HepG2 (cell line): Measurements from ENCODE around the gene STAP2. TPM values are rescaled to one million over a fixed set of nuclear protein-coding genes. Genes with fewer than 3 reads are reported as not detected.

Experiments used
- AGO2 ChIP-seq: fragments of 200-400 bp; formaldehyde crosslinking; optimal IDR thresholded peaks from 2 replicates; pipeline ENCODE3; 2017; ENCODE audit warnings: mild to moderate bottlenecking, low read depth, low read length, moderate library complexity
- CEBPB ChIP-seq: IDR thresholded peaks from 2 replicates; pipeline ENCODE4 v1.6.1; 2011; ENCODE audit warnings: low read depth, low read length, improper control_type of control experiment, borderline replicate concordance
- DPF2 ChIP-seq: sonication (generic); formaldehyde crosslinking; IDR thresholded peaks from 2 replicates; pipeline ENCODE4 v1.4.0; 2020; ENCODE audit warnings: mild to moderate bottlenecking, low read depth, missing genetic modification reagents, borderline replicate concordance
- HNRNPL ChIP-seq: fragments of 200-400 bp; formaldehyde crosslinking; IDR thresholded peaks from 2 replicates; pipeline ENCODE4 v1.6.1; 2017; ENCODE audit warnings: mild to moderate bottlenecking, low read depth, low read length
- HOXA9 ChIP-seq: sonication (generic); formaldehyde crosslinking; IDR thresholded peaks from 2 replicates; pipeline ENCODE4 v1.8.1; 2022; ENCODE audit warnings: missing genetic modification reagents, mild to moderate bottlenecking, moderate library complexity, borderline replicate concordance
- KDM2A ChIP-seq: sonication (generic); formaldehyde crosslinking; IDR thresholded peaks from 2 replicates; pipeline ENCODE4 v1.4.0; 2020; ENCODE audit warnings: low read depth, missing genetic modification reagents, borderline replicate concordance
- MIER3 ChIP-seq: IDR thresholded peaks from 2 replicates; pipeline ENCODE4 v1.6.1; 2016; ENCODE audit warnings: missing compliant biosample characterization, borderline replicate concordance
- POLR2A ChIP-seq, 2 experiments: IDR thresholded peaks; 2 replicates each; pipeline ENCODE4 v1.6.1; 2011; ENCODE audit warnings: low read depth in 2 of 2, low read length in 2 of 2, mild to moderate bottlenecking in 1 of 2, moderate library complexity in 1 of 2; ENCODE audit not compliant: insufficient read depth in 1 of 2
- SMAD9 ChIP-seq: sonication (generic); formaldehyde crosslinking; IDR thresholded peaks from 2 replicates; pipeline ENCODE4 v1.5.1; 2020; ENCODE audit warnings: mild to moderate bottlenecking, missing genetic modification reagents
- TFDP1 ChIP-seq: IDR thresholded peaks from 2 replicates; pipeline ENCODE4 v1.6.1; 2016; ENCODE audit warnings: missing compliant biosample characterization, missing genetic modification reagents, borderline replicate concordance
- TFDP2 ChIP-seq: sonication (generic); formaldehyde crosslinking; IDR thresholded peaks from 2 replicates; pipeline ENCODE4 v1.4.0; 2020; ENCODE audit warnings: missing genetic modification reagents
- ZFP41 ChIP-seq: sonication (generic); formaldehyde crosslinking; IDR thresholded peaks from 2 replicates; pipeline ENCODE4 v1.4.0; 2020; ENCODE audit warnings: mild to moderate bottlenecking, missing genetic modification reagents, borderline replicate concordance
- ZNF281 ChIP-seq: sonication (generic); formaldehyde crosslinking; IDR thresholded peaks from 2 replicates; pipeline ENCODE4 v1.4.0; 2020; ENCODE audit warnings: missing genetic modification reagents, borderline replicate concordance
- ZSCAN25 ChIP-seq: sonication (generic); formaldehyde crosslinking; IDR thresholded peaks from 2 replicates; pipeline ENCODE4 v1.8.0; 2022; ENCODE audit warnings: mild to moderate bottlenecking, missing genetic modification reagents
- polyA plus RNA-seq, 8 experiments: library from polyadenylated mRNA; depleted of rRNA in 3 of 8; stranded (reverse) in 7 of 8; unstranded in 1 of 8; fragments of >200 nt; fragmentation: Illumina TruSeq in 4 of 8; extraction: Trizol in 4 of 8; gene quantifications; 2 replicates each; pipeline versions ENCODE4 v1.2.1 to v1.2.3, GENCODE V29; 2011 to 2016; ENCODE audit warnings: low read depth in 4 of 8, missing spikeins in 1 of 8, mixed read lengths in 1 of 8; ENCODE audit not compliant: insufficient read depth in 1 of 8
- total RNA-seq, 5 experiments: library from RNA; depleted of rRNA; stranded (reverse); fragments of >200 nt; fragmentation: Illumina TruSeq; extraction: Trizol; gene quantifications; 2 replicates each; pipeline ENCODE4 v1.2.3, GENCODE V29; 2016; ENCODE audit warnings: low read depth in 1 of 5

The STAP2 gene
- total and polyA plus RNA-seq, 2 of the 13 experiments (the other 11 are each of a cell fraction or from before 2014, with no cell fraction given): 39.0 to 43.7 TPM

GRCh38 chr19:4358709-4359626 lies 20.3 kb upstream of the STAP2 start (continued):
- TF ChIP-seq TFDP1 (CRISPR knock-in tag) (no peak), ZFP41 (CRISPR knock-in tag) (no peak), ZSCAN25 (CRISPR knock-in tag) (no peak), MIER3 (no peak), HNRNPL (0 out of 2 replicates have a peak, but pooled peaks have one; percentile 7), HOXA9 (no peak), POLR2A (IDR thresholded peaks at IDR 0.05; ENCODE audit: insufficient read depth in 1 of 2, low read depth in 2 of 2, low read length in 2 of 2) (0 out of 4 replicates have a peak, but pooled peaks of 1 of the 2 experiments have one; percentile 9), KDM2A (CRISPR knock-in tag) (no peak), DPF2 (CRISPR knock-in tag) (no peak), CEBPB (no peak), TFDP2 (CRISPR knock-in tag) (no peak), AGO2 (peak; percentile 37), ZNF281 (CRISPR knock-in tag) (no peak), SMAD9 (CRISPR knock-in tag) (no peak)
